Hepatocyte (in vitro differentiated cells): ENCODE measurements around the gene CFTR.

Source experiments
- EZH2 ChIP-seq: fragments of 200-600 bp; sonication (generic); IDR thresholded peaks from 2 replicates; pipeline ENCODE4 v1.6.1; 2016; ENCODE audit warnings: antibody characterized with exemption, mild to moderate bottlenecking, borderline replicate concordance
- TF ChIP-seq, protein P1 (sequence below): fragments of 200-600 bp; sonication (generic); IDR thresholded peaks from 2 replicates; pipeline ENCODE4 v1.5.1; 2016; ENCODE audit warnings: antibody characterized with exemption, mild to moderate bottlenecking; ENCODE audit not compliant: poor library complexity

DNA sequence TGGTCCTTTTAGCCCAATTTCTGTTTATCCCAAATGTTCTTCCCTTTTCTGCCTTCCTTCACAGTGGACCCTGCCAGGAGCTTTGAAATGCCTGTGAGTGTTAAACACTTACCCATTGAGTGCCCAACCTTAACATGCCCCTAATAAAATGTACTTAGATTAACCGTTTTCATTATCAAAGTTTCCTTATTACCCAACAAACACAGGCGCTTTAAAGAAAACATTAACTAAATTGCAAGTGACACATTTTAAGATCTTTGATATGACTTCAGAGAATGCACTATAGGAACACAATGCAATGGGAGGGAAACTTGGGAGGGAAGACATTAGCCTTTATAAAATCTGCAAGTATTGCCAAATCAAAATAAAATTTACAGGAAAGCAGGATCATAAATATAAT, 177.0 kb downstream of the CFTR start:
- no peak for TF ChIP-seq EZH2
- TF ChIP-seq, protein P1, sequence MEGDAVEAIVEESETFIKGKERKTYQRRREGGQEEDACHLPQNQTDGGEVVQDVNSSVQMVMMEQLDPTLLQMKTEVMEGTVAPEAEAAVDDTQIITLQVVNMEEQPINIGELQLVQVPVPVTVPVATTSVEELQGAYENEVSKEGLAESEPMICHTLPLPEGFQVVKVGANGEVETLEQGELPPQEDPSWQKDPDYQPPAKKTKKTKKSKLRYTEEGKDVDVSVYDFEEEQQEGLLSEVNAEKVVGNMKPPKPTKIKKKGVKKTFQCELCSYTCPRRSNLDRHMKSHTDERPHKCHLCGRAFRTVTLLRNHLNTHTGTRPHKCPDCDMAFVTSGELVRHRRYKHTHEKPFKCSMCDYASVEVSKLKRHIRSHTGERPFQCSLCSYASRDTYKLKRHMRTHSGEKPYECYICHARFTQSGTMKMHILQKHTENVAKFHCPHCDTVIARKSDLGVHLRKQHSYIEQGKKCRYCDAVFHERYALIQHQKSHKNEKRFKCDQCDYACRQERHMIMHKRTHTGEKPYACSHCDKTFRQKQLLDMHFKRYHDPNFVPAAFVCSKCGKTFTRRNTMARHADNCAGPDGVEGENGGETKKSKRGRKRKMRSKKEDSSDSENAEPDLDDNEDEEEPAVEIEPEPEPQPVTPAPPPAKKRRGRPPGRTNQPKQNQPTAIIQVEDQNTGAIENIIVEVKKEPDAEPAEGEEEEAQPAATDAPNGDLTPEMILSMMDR = no peak
